Right atrium auricular region (tissue), 2 donors: ENCODE data around the gene ATF7IP. TPM values are rescaled to one million over a fixed set of nuclear protein-coding genes. Genes with fewer than 3 reads are reported as not detected.
"Not testable (repeated sequence)": the region's sequence is repeated elsewhere in the genome, so short reads cannot be mapped to it uniquely, and the experiment has no call there.

Experiments
- DNase-seq: peaks from one replicate; pipeline ENCODE4 v3.0.0-alpha.2; 2019; ENCODE audit warnings: low spot score
- H3K27ac ChIP-seq, 2 donors: fragments of 200-600 bp; sonication (generic); 1 replicate in 1 of 2; 2 replicates in 1 of 2; pipeline ENCODE4 v1.5.1; 2016 to 2019
- H3K27me3 ChIP-seq, 2 donors: fragments of 200-600 bp; sonication (generic); one replicate each; pipeline versions ENCODE4 v1.5.1 to v1.6.0; 2017 to 2019
- H3K36me3 ChIP-seq: fragments of 200-600 bp; sonication (generic); one replicate; pipeline ENCODE4 v1.5.1; 2016
- H3K4me1 ChIP-seq, 2 donors: fragments of 200-600 bp; sonication (generic); one replicate each; pipeline versions ENCODE4 v1.5.1 to v1.6.0; 2017 to 2019
- H3K4me3 ChIP-seq, 2 donors: fragments of 200-600 bp; sonication (generic); 1 replicate in 1 of 2; 2 replicates in 1 of 2; pipeline ENCODE4 v1.5.1; 2017 to 2019; ENCODE audit warnings: mild to moderate bottlenecking in 1 of 2, moderate library complexity in 1 of 2
- H3K9me3 ChIP-seq, 2 donors: fragments of 200-600 bp; sonication (generic); one replicate each; pipeline ENCODE4 v1.5.1; 2019
- total RNA-seq, 2 donors: library from RNA; depleted of rRNA; stranded (reverse); fragments of >200 nt; gene quantifications; one replicate each; pipeline ENCODE4 v1.1.0, GENCODE V29; 2016
- TF ChIP-seq, protein P1 (sequence below), 2 donors: fragments of 200-600 bp; sonication (generic); IDR thresholded peaks; one replicate each; pipeline ENCODE4 v1.5.1; 2019; ENCODE audit warnings: antibody characterized with exemption in 2 of 2

The ATF7IP gene
- total RNA-seq, 2 donors from 2014 or later, result 33.1 to 39.7 TPM

DNA sequence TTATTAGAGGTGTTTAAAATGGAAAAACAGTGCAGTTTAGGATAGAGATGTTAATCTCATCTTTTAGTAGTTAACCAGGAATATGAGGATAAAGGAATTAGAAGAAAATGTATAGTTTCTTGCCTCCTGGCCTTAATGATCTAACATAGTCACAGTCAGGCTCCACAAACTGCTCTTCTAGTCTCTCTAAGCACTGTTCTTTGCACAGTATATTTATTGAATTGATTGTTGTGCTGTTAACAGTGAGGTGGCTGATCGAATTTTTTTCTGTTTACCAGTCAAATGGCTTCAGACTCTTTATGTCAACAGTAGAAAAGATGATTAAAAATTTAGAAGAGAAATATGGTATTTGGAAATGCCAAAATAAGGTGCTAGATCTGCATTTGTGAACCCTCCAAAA, 37.8 kb downstream of the ATF7IP start:
- H3K4me1 ChIP-seq, result peaks cover 0 to 38% of the 10 kb centered on the region in 2 donors
- TF ChIP-seq, protein P1, sequence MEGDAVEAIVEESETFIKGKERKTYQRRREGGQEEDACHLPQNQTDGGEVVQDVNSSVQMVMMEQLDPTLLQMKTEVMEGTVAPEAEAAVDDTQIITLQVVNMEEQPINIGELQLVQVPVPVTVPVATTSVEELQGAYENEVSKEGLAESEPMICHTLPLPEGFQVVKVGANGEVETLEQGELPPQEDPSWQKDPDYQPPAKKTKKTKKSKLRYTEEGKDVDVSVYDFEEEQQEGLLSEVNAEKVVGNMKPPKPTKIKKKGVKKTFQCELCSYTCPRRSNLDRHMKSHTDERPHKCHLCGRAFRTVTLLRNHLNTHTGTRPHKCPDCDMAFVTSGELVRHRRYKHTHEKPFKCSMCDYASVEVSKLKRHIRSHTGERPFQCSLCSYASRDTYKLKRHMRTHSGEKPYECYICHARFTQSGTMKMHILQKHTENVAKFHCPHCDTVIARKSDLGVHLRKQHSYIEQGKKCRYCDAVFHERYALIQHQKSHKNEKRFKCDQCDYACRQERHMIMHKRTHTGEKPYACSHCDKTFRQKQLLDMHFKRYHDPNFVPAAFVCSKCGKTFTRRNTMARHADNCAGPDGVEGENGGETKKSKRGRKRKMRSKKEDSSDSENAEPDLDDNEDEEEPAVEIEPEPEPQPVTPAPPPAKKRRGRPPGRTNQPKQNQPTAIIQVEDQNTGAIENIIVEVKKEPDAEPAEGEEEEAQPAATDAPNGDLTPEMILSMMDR (IDR thresholded peaks at IDR 0.05), result no peak
- peak overlapping the region; percentile 14 to 61 for H3K27ac ChIP-seq
- no peaks in the 10 kb centered on the region for H3K36me3 ChIP-seq
- H3K27me3 ChIP-seq, result no peaks in the 10 kb centered on the region
- H3K4me3 ChIP-seq, result no peak overlapping the region
- H3K9me3 ChIP-seq, result peaks cover 0 to 23% of the 10 kb centered on the region in 2 donors
- no peak for DNase-seq

DNA sequence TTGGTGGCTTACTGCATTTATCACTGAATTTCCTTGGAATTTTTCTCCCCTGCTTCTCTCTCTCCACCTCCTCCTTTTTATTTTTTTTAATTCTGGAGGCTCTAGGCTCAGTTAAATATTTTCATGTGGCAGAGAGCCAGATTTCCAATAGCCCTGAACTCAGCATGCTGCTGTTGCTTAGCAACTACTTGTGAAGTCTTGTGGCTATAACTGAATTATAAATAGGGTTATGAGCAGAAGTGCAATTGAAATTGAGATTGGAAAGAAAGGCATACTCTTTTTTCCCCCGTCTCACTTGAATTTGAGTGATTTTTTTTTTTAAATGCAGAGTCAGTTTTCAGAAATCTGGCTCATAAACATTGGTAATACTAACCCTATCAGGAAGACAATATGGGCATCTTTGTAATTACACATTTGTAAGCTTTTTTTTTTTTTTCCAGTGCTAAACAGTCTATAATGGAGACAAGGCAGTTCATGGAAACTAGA, 38.3 kb downstream of the ATF7IP start:
- no peaks in the 10 kb centered on the region for H3K27me3 ChIP-seq
- H3K4me1 ChIP-seq, result peaks cover 0 to 43% of the 10 kb centered on the region in 2 donors
- no peak for DNase-seq
- H3K27ac ChIP-seq, result peak overlapping the region; percentile 14 to 61
- H3K9me3 ChIP-seq, result peaks cover 0 to 19% of the 10 kb centered on the region in 2 donors
- TF ChIP-seq, protein P1 (IDR thresholded peaks at IDR 0.05), result no peak
- no peak overlapping the region for H3K4me3 ChIP-seq
- no peaks in the 10 kb centered on the region for H3K36me3 ChIP-seq

DNA sequence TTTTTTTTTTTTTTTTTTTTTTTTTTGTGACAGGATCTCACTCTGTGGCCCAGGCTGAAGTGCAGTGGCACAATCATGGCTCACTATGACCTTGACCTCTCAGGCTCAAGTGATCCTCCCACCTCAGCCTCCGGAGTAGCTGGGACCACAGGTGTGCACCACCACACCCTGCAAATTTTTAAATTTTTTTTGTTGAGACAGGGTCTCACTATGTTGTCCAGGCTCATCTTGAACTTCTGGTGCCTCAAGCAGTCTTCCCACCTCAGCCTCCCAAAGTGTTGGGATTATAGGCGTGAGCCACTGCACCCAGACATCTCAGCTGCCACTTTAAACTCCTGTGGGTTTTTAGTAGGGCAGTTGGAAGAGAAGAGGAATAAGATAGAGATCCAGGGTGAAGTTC, 39.9 kb downstream of the ATF7IP start:
- not testable (repeated sequence) for H3K27me3 ChIP-seq, H3K27ac ChIP-seq, DNase-seq, H3K36me3 ChIP-seq, H3K9me3 ChIP-seq, H3K4me3 ChIP-seq
- peaks cover 0 to 56% of the 10 kb centered on the region in 2 donors for H3K4me1 ChIP-seq

DNA sequence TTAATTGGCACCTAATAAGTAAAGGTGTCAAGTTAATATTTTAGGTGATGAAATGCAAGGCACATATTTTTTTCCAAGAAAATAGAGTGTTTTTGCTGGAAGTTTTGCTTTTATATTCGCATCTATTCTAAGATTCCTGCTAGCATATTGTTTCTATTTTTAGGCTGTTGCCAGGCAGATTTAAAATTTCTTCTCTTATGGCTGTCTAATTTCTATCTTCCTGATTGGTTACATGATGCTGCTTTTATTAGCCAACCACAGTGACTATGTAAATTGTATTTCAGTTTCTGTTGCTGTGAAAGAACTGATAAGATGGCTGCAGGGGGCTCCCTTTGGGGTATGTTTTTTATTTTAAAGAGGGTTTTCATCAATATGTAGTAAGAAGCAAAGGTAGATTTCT, 42.7 kb downstream of the ATF7IP start:
- Histone ChIP-seq H3K36me3 (no peaks in the 10 kb centered on the region), H3K4me3 (peak overlapping the region in 1 of 2 donors; percentile 2), H3K9me3 (peaks cover 0 to 4% of the 10 kb centered on the region in 2 donors), H3K27me3 (no peaks in the 10 kb centered on the region), H3K4me1 (peaks cover 0 to 56% of the 10 kb centered on the region in 2 donors), H3K27ac (peak overlapping the region; percentile 11 to 23)
- DNase-seq, result no peak
- TF ChIP-seq, protein P1 (IDR thresholded peaks at IDR 0.05), result no peak

DNA sequence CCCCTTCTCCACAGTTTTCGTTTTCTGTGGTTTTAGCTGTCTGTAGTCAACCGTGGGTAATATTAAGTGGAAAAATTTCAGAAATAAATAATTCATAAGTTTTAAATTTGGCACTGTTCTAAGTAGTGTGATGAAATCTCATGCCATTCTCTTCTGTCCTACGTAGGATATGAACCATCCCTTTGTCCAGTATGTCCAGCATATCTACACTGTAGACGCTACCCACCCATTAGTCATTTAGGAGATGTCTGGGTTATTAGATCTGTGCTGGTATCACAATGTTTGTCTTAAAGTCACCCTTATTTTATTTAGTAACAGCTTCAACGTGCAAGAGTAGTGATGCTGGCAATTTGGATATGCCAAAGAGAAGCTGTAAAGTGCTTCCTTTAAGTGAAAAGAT, 44.7 kb downstream of the ATF7IP start:
- H3K4me3 ChIP-seq, result no peak overlapping the region
- H3K27me3 ChIP-seq, result no peaks in the 10 kb centered on the region
- no peaks in the 10 kb centered on the region for H3K36me3 ChIP-seq
- TF ChIP-seq, protein P1 (IDR thresholded peaks at IDR 0.05), result no peak
- DNase-seq, result no peak
- H3K9me3 ChIP-seq, result peaks cover 0 to 4% of the 10 kb centered on the region in 2 donors
- H3K27ac ChIP-seq, result no peak overlapping the region
- peaks cover 0 to 58% of the 10 kb centered on the region in 2 donors for H3K4me1 ChIP-seq

DNA sequence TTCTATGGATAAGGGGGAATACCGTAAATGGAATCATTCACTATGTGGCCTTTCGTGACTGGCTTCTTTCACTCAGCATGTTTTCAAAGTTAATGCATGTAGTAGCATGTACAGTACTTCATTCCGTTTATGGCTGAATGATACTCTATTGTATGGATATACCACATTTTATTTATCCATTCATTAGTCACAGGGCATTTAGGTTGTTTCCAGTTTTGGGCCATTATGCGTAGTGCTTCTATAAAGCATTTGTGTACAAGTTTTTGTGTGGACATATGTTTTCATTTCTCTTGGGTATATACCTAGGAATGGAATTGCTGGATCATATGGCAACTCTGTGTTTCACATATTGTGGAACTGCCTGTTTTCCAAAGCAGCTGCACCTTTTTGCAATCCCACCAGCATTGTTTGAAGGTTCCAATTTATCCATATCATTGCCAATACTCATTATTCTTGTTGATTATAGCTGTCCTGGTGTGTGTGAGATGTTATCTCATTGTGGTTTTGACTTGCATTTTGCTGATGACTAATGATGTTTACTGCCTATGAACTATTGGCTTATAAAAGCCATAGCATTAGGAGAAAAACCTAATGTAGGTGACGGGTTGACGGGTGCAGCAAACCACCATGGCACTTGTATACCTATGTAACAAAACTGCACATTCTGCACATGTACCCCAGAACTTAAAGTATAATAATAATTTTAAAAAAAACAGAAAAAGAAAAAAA, 45.5 kb downstream of the ATF7IP start:
- Histone ChIP-seq H3K36me3 (no peaks in the 10 kb centered on the region), H3K9me3 (peaks cover 0 to 4% of the 10 kb centered on the region in 2 donors), H3K27ac (no peak overlapping the region), H3K4me1 (peaks cover 0 to 62% of the 10 kb centered on the region in 2 donors), H3K27me3 (no peaks in the 10 kb centered on the region), H3K4me3 (no peak overlapping the region)
- no peak for DNase-seq
- TF ChIP-seq, protein P1 (IDR thresholded peaks at IDR 0.05), result no peak
